WTC11 (cell line): ENCODE results near the gene RSRC1. TPM values are rescaled to one million over a fixed set of nuclear protein-coding genes. Genes with fewer than 3 reads are reported as not detected.
"Not testable (repeated sequence)": the region's sequence is repeated elsewhere in the genome, so short reads cannot be mapped to it uniquely, and the experiment has no call there.

Source experiments
- ATAC-seq: fragments of 200-7000 bp; cut with Tn5 transposase; 2 replicates; pipeline ENCODE4 v1.10.0; 2021; ENCODE audit warnings: mild to moderate bottlenecking, moderate library complexity
- CTCF ChIA-PET: fragments of 300-600 bp; sonication (Branson Sonifier 250); formaldehyde crosslinking; loops from one replicate; lab custom pipeline; 2021; ENCODE audit warnings: antibody characterized with exemption; lab: Charles Lee
- POLR2A ChIA-PET: fragments of 350-600 bp; sonication (Branson Sonifier 250); formaldehyde crosslinking; loops from one replicate; lab custom pipeline; 2021; ENCODE audit warnings: antibody characterized with exemption; lab: Charles Lee
- DNase-seq: peaks from one replicate; pipeline ENCODE4 v3.0.0; 2021; ENCODE audit warnings: low spot score
- H3K27ac Mint-ChIP-seq: 2 replicates; pipeline ENCODE4 v1.8.0; 2021; ENCODE audit warnings: mixed read lengths
- H3K27me3 Mint-ChIP-seq: 2 replicates; pipeline ENCODE4 v1.8.0; 2021; ENCODE audit warnings: low read depth, mild to moderate bottlenecking, moderate library complexity, mixed read lengths
- H3K36me3 Mint-ChIP-seq: 2 replicates; pipeline ENCODE4 v1.8.0; 2021; ENCODE audit warnings: mixed read lengths
- H3K4me1 Mint-ChIP-seq: 2 replicates; pipeline ENCODE4 v1.8.0; 2022; ENCODE audit warnings: mixed read lengths
- H3K4me3 Mint-ChIP-seq: 2 replicates; pipeline ENCODE4 v1.8.0; 2021; ENCODE audit warnings: mild to moderate bottlenecking, moderate library complexity, mixed read lengths
- H3K9me3 Mint-ChIP-seq: 2 replicates; pipeline ENCODE4 v1.8.0; 2021; ENCODE audit warnings: mixed read lengths
- CBFB ChIP-seq: sonication (generic); formaldehyde crosslinking; IDR thresholded peaks from 2 replicates; pipeline ENCODE4 v1.8.1; 2022; ENCODE audit warnings: mild to moderate bottlenecking, low read depth, missing genetic modification reagents
- CREB1 ChIP-seq: sonication (generic); formaldehyde crosslinking; IDR thresholded peaks from 2 replicates; pipeline ENCODE4 v1.8.0; 2023; ENCODE audit warnings: mild to moderate bottlenecking, missing genetic modification reagents
- FOXJ3 ChIP-seq: sonication (generic); formaldehyde crosslinking; IDR thresholded peaks from 2 replicates; pipeline ENCODE4 v1.9.0; 2021; ENCODE audit warnings: missing genetic modification reagents, mild to moderate bottlenecking, borderline replicate concordance
- GRHL2 ChIP-seq: fragments of 250-450 bp; sonication (Bioruptor Pico); IDR thresholded peaks from 2 replicates; pipeline ENCODE4 v1.8.0; 2022; ENCODE audit warnings: mild to moderate bottlenecking, moderate library complexity; ENCODE audit not compliant: insufficient replicate concordance, severe bottlenecking
- GTF2I ChIP-seq: fragments of 250-450 bp; sonication (Bioruptor Pico); conservative IDR thresholded peaks from 2 replicates; pipeline ENCODE4 v1.4.0; 2021; ENCODE audit warnings: mild to moderate bottlenecking
- JAZF1 ChIP-seq: fragments of 250-450 bp; sonication (Bioruptor Pico); IDR thresholded peaks from 2 replicates; pipeline ENCODE4 v1.9.0; 2021; ENCODE audit warnings: moderate library complexity, mild to moderate bottlenecking, inconsistent platforms
- JUN ChIP-seq: sonication (generic); formaldehyde crosslinking; IDR thresholded peaks from 2 replicates; pipeline ENCODE4 v1.8.0; 2023; ENCODE audit warnings: mild to moderate bottlenecking, missing genetic modification reagents
- NFE2L1 ChIP-seq: sonication (generic); formaldehyde crosslinking; IDR thresholded peaks from 2 replicates; pipeline ENCODE4 v1.8.1; 2023; ENCODE audit warnings: missing genetic modification reagents
- TCF7 ChIP-seq: sonication (generic); formaldehyde crosslinking; IDR thresholded peaks from 2 replicates; pipeline ENCODE4 v1.8.0; 2022; ENCODE audit warnings: mild to moderate bottlenecking, low read depth, missing genetic modification reagents, moderate library complexity
- TEAD1 ChIP-seq: sonication (generic); formaldehyde crosslinking; IDR thresholded peaks from 2 replicates; pipeline ENCODE4 v1.8.0; 2022; ENCODE audit warnings: mild to moderate bottlenecking, missing genetic modification reagents
- TEAD4 ChIP-seq: sonication (generic); formaldehyde crosslinking; IDR thresholded peaks from 2 replicates; pipeline ENCODE4 v1.8.0; 2022; ENCODE audit warnings: mild to moderate bottlenecking, missing genetic modification reagents
- ZNF671 ChIP-seq: fragments of 250-450 bp; sonication (Bioruptor Pico); IDR thresholded peaks from 2 replicates; pipeline ENCODE4 v1.8.0; 2021; ENCODE audit warnings: mild to moderate bottlenecking
- total RNA-seq: library from RNA; stranded (reverse); gene quantifications from 3 replicates; pipeline ENCODE4 v1.2.3, GENCODE V29; 2021
- TF ChIP-seq, protein P1 (sequence below): fragments of 250-450 bp; sonication (Bioruptor Pico); IDR thresholded peaks from 2 replicates; pipeline ENCODE4 v2.1.2; 2022; ENCODE audit warnings: mild to moderate bottlenecking, moderate library complexity
- TF ChIP-seq, protein P2 (sequence below): sonication (generic); formaldehyde crosslinking; IDR thresholded peaks from 2 replicates; pipeline ENCODE4 v1.8.0; 2022; ENCODE audit warnings: mild to moderate bottlenecking, missing genetic modification reagents
- TF ChIP-seq, protein P3 (sequence below): sonication (generic); formaldehyde crosslinking; IDR thresholded peaks from 2 replicates; pipeline ENCODE4 v1.8.1; 2023; ENCODE audit warnings: mild to moderate bottlenecking, missing genetic modification reagents, borderline replicate concordance
- TF ChIP-seq, protein P4 (sequence below): sonication (generic); formaldehyde crosslinking; IDR thresholded peaks from 2 replicates; pipeline ENCODE4 v1.8.1; 2022; ENCODE audit warnings: low read depth, missing genetic modification reagents, borderline replicate concordance
- TF ChIP-seq, protein P5 (sequence below): sonication (generic); formaldehyde crosslinking; IDR thresholded peaks from 2 replicates; pipeline ENCODE4 v1.8.1; 2023; ENCODE audit warnings: mild to moderate bottlenecking, missing genetic modification reagents, moderate library complexity

Gene RSRC1
- total RNA-seq, 1 experiment from 2014 or later = 21.3 TPM

DNA sequence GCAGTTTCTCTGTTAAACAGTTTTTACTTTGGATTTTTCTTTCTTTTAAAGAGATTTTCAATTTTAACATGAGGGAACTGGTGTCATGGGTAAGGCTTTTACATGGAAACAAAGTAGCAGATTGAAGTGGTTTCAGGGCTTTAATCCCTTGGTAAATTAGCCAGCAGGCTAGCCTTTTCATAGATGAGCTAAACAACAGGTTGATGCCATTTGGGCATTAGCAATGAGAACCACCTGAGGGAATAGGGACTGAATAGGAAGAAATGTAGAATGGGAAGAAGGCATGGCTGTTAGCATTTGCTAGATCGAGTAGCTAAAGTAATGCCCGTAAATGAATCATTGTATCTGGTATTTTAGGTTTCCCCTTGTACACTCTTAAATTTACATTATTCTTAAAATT, 295.6 kb downstream of the RSRC1 start (continued):
- TF ChIP-seq, protein P1, sequence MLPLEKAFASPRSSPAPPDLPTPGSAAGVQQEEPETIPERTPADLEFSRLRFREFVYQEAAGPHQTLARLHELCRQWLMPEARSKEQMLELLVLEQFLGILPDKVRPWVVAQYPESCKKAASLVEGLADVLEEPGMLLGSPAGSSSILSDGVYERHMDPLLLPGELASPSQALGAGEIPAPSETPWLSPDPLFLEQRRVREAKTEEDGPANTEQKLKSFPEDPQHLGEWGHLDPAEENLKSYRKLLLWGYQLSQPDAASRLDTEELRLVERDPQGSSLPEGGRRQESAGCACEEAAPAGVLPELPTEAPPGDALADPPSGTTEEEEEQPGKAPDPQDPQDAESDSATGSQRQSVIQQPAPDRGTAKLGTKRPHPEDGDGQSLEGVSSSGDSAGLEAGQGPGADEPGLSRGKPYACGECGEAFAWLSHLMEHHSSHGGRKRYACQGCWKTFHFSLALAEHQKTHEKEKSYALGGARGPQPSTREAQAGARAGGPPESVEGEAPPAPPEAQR (CRISPR knock-in tag) = no peak
- TF ChIP-seq, protein P2, sequence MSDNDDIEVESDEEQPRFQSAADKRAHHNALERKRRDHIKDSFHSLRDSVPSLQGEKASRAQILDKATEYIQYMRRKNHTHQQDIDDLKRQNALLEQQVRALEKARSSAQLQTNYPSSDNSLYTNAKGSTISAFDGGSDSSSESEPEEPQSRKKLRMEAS (CRISPR knock-in tag) = no peak
- no peak for TF ChIP-seq JAZF1
- TF ChIP-seq TCF7 (CRISPR knock-in tag) = no peak
- TF ChIP-seq, all 79 proteins: peak for 0

DNA sequence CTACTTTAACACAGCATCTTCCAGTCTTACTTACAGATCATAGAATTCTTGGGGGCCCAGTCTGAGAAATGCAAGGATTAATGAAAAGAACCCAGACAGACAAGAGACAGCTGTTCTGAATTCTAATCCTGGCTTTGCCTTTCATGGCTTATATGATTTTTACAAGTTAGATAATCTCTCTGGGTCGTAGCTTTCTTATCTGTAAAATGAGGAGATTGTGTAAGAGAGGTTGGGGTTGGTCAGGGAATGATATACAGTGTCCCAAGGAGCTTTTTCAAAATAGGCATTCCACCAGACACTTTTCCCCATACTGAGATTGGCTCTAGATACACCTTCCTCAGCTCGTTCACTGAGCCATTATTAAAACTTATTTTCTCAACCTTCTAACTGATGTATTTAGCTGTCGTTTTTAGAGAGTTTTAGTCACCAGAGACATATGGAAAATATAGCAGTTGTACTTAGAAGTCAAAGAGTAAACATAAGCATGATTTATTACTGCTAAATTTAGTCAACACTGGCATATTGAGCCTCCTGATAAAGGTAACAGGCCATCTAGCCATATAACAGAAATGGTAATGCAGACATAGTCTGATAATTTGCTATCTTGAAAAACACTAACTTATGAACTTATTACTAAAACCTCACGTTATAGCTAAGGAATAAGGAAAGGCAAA, 298.1 kb downstream of the RSRC1 start:
- ATAC-seq (no peak), DNase-seq (no peak)
- CTCF ChIA-PET = no interaction called here
- Mint-ChIP-seq H3K4me1 (peaks cover 13% of the 10 kb centered on the region), H3K27ac (no peak overlapping the region), H3K36me3 (no peaks in the 10 kb centered on the region; the same call in 1 of the 2 replicates), H3K27me3 (no peaks in the 10 kb centered on the region), H3K9me3 (peaks cover 6% of the 10 kb centered on the region), H3K4me3 (no peak overlapping the region)
- POLR2A ChIA-PET = no interaction called here
- TF ChIP-seq GTF2I = no peak

DNA sequence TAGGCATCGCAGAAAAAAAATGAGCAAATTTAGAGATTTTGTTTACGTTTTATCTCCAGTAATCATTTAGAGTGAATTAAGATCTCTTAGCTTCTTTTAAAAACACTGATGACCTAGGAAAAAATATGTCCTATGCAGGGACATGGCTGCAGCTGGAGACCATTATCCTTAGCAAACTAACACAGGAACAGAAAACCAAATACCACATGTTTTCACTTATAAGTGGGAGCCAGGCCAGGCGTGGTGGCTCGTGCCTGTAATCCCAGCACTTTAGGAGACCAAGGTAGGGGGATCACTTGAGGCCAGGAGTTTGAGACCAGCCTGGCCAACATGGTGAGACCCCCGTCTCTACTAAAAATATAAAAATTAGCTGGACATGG, 298.6 kb downstream of the RSRC1 start:
- peaks cover 13% of the 10 kb centered on the region for H3K4me1 Mint-ChIP-seq
- peaks cover 11% of the 10 kb centered on the region for H3K9me3 Mint-ChIP-seq
- CTCF ChIA-PET, H3K27me3 Mint-ChIP-seq, H3K36me3 Mint-ChIP-seq, POLR2A ChIA-PET, H3K27ac Mint-ChIP-seq, DNase-seq, H3K4me3 Mint-ChIP-seq, ATAC-seq: not testable (repeated sequence)

DNA sequence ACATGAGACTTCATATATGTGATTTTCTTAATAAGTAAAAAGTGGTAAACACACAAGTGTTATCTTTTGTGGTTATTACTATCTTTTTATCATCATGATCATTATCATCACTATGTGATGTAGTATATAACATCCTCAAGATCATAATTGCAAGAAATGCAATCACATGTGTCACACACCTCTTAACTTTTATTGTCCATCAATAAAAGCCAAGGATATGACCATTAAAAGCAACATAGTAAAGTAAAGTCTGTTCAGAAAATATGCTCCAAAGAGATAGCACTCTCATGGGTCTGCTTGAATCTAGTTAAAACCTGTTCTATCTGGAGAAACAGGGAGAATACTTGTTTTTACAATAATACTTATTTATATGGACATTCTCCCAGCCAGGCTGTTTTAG, 308.1 kb downstream of the RSRC1 start:
- H3K9me3 Mint-ChIP-seq = peaks cover 7% of the 10 kb centered on the region
- H3K27ac Mint-ChIP-seq = no peak overlapping the region
- H3K4me1 Mint-ChIP-seq = peaks cover 6% of the 10 kb centered on the region
- H3K4me3 Mint-ChIP-seq = no peak overlapping the region
- no peaks in the 10 kb centered on the region for H3K27me3 Mint-ChIP-seq
- POLR2A ChIA-PET = no interaction called here
- CTCF ChIA-PET = no interaction called here
- ATAC-seq = no peak
- no peak for DNase-seq
- no peaks in the 10 kb centered on the region; the same call in 1 of the 2 replicates for H3K36me3 Mint-ChIP-seq
- TF ChIP-seq TEAD4 = no peak
- TF ChIP-seq FOXJ3 (CRISPR knock-in tag) = no peak
- no peak for TF ChIP-seq NFE2L1 (CRISPR knock-in tag)
- TF ChIP-seq TCF7 (CRISPR knock-in tag) = no peak
- TF ChIP-seq CBFB = no peak

DNA sequence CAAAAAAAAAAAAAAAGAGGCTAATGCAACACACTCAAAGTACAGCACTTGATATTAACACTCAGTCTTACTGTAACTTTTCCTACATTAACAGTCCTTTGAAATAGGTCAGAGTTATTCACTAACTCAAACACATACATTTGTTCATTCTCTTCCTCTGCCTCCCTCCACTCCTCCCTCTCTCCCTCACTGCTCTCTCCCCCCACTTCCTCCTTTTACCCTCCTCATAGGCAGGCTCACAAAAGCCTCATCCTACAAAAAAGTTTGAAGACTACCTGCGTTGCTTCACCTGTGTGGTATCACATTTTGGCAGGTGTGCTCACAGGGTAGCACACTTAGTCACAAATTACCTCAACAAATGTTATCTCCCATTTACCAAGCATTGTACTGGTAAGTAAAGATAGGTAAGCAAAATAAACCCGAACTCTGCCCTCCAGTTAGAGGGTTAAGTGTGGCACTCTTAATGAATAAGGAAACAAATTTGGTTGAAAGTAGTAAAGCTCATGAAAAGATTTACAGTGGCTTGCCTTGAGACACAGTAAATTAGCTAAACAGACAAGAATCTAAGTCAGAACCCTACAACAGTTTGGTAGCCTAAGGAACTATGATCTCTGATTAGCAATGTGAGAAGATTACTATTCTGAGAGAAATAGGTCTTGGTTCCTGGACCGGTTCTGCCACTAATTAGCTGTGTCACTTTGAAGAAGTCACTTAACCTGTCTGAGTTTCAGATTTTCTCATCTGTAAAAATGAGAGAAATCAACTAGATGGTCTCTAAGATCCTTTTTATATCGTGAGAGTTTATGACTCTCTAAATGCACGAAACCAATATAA, 310.1 kb downstream of the RSRC1 start:
- no peaks in the 10 kb centered on the region; the same call in 1 of the 2 replicates for H3K27me3 Mint-ChIP-seq
- no peak for ATAC-seq
- ChIA-PET CTCF (no interaction called here), POLR2A (no interaction called here)
- H3K9me3 Mint-ChIP-seq = no peaks in the 10 kb centered on the region
- no peaks in the 10 kb centered on the region for H3K36me3 Mint-ChIP-seq
- peaks cover 6% of the 10 kb centered on the region for H3K4me1 Mint-ChIP-seq
- H3K4me3 Mint-ChIP-seq = no peak overlapping the region
- peak overlapping the region; percentile 74; the same call in 1 of the 2 replicates for H3K27ac Mint-ChIP-seq
- DNase-seq = no peak
- TF ChIP-seq, protein P3, sequence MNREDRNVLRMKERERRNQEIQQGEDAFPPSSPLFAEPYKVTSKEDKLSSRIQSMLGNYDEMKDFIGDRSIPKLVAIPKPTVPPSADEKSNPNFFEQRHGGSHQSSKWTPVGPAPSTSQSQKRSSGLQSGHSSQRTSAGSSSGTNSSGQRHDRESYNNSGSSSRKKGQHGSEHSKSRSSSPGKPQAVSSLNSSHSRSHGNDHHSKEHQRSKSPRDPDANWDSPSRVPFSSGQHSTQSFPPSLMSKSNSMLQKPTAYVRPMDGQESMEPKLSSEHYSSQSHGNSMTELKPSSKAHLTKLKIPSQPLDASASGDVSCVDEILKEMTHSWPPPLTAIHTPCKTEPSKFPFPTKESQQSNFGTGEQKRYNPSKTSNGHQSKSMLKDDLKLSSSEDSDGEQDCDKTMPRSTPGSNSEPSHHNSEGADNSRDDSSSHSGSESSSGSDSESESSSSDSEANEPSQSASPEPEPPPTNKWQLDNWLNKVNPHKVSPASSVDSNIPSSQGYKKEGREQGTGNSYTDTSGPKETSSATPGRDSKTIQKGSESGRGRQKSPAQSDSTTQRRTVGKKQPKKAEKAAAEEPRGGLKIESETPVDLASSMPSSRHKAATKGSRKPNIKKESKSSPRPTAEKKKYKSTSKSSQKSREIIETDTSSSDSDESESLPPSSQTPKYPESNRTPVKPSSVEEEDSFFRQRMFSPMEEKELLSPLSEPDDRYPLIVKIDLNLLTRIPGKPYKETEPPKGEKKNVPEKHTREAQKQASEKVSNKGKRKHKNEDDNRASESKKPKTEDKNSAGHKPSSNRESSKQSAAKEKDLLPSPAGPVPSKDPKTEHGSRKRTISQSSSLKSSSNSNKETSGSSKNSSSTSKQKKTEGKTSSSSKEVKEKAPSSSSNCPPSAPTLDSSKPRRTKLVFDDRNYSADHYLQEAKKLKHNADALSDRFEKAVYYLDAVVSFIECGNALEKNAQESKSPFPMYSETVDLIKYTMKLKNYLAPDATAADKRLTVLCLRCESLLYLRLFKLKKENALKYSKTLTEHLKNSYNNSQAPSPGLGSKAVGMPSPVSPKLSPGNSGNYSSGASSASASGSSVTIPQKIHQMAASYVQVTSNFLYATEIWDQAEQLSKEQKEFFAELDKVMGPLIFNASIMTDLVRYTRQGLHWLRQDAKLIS = no peak
- no peak for TF ChIP-seq JUN (CRISPR knock-in tag)
- TF ChIP-seq, protein P4, sequence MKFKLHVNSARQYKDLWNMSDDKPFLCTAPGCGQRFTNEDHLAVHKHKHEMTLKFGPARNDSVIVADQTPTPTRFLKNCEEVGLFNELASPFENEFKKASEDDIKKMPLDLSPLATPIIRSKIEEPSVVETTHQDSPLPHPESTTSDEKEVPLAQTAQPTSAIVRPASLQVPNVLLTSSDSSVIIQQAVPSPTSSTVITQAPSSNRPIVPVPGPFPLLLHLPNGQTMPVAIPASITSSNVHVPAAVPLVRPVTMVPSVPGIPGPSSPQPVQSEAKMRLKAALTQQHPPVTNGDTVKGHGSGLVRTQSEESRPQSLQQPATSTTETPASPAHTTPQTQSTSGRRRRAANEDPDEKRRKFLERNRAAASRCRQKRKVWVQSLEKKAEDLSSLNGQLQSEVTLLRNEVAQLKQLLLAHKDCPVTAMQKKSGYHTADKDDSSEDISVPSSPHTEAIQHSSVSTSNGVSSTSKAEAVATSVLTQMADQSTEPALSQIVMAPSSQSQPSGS (CRISPR knock-in tag) = no peak
- no peak for TF ChIP-seq TEAD1 (CRISPR knock-in tag)
- TF ChIP-seq ZNF671 (CRISPR knock-in tag) = no peak
- no peak for TF ChIP-seq GRHL2 (CRISPR knock-in tag)
- TF ChIP-seq, protein P5, sequence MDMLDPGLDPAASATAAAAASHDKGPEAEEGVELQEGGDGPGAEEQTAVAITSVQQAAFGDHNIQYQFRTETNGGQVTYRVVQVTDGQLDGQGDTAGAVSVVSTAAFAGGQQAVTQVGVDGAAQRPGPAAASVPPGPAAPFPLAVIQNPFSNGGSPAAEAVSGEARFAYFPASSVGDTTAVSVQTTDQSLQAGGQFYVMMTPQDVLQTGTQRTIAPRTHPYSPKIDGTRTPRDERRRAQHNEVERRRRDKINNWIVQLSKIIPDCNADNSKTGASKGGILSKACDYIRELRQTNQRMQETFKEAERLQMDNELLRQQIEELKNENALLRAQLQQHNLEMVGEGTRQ (CRISPR knock-in tag) = no peak
- TF ChIP-seq CREB1 = no peak
